ENCODE results near the gene SLC2A9. TPM values are rescaled to one million over a fixed set of nuclear protein-coding genes. Genes with fewer than 3 reads are reported as not detected.

SLC2A9 gene
- total and polyA plus RNA-seq, 2 donors (not counting 3 experiments of a cell fraction or from before 2014, with no cell fraction given) = 1.6 to 1.8 TPM

DNA sequence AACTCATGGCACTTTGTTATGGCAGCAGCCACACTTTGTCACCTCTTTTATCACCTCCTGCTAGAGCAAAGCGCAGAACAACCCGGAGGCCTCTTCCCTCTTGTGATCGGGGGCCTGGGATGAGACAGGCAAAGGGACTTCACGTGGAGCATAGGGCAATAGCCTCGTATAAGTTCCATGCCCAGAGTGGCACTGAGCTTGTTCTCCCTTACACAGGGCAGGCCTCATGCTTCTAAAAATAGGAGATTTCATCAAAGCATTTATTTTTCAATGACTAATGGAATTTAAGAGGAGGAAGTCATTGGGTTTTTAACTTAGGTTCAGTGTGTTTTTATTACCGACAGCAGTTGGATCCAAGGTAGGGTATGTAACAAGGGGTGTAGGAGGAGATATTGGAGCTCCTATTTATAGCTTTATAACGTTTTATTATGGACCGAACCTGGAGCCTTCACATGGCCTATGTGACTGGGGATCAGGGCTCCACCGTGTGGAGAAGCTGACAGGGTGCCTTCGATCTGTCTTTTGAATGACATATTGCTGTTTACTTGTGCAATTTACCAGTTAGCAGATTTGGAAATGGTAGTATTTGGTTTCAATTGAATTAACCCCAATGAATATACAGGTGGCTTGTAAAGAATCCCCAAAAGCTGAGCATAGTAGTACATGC, 93.8 kb downstream of the SLC2A9 start:
- Histone ChIP-seq H3K79me2 (ENCODE audit: control insufficient read depth, insufficient read depth, low read length) (no peaks in the 10 kb centered on the region), H3K27me3 (ENCODE audit: control insufficient read depth in 2 of 2, insufficient read depth in 2 of 2, low read length in 2 of 2) (no peaks in the 10 kb centered on the region), H3K4me3 (replicated peaks in 1 of 3; ENCODE audit: insufficient read depth in 1 of 3, low read depth in 1 of 3, low read length in 3 of 3) (no peak overlapping the region), H3K9me1 (replicated peaks; ENCODE audit: control insufficient read depth, extremely low read depth, insufficient read depth, low read length) (no peaks in the 10 kb centered on the region), H2AFZ (ENCODE audit: low read depth, low read length) (no peak overlapping the region), H3K9me3 (replicated peaks; ENCODE audit: control insufficient read depth, insufficient read depth, low read length) (no peaks in the 10 kb centered on the region), H4K20me1 (replicated peaks; ENCODE audit: control insufficient read depth, extremely low read depth, insufficient read depth, low read length) (no peaks in the 10 kb centered on the region), H3K9ac (replicated peaks; ENCODE audit: extremely low read depth, insufficient read depth, low read length) (no peak overlapping the region), H3K27ac (ENCODE audit: insufficient read depth, low read depth, low read length) (no peak overlapping the region), H3K36me3 (ENCODE audit: control insufficient read depth in 2 of 2, extremely low read depth in 1 of 2, insufficient read depth in 2 of 2, low read length in 2 of 2) (no peaks in the 10 kb centered on the region), H3K4me2 (ENCODE audit: insufficient read depth, low read length) (no peak overlapping the region), H3K4me1 (ENCODE audit: control insufficient read depth, extremely low read depth, insufficient read depth, low read length) (no peaks in the 10 kb centered on the region)
- ChIA-PET CTCF (no interaction called here), POLR2A (no interaction called here)
- dilution Hi-C loops (cut with MboI; ENCODE audit: extremely low pct_ligation_motif_present, low sequenced_read_pairs) (no loop called here), intact Hi-C loops (cut with micrococcal nuclease) (no loop called here)
- FAIRE-seq = no peak
- DNase-seq (ENCODE audit: low read depth, low spot score) = no peak
- TF ChIP-seq EZH2 (IDR thresholded peaks at IDR 0.05; ENCODE audit: borderline replicate concordance, low read depth, low read length, severe bottlenecking) = no peak
- TF ChIP-seq POLR2AphosphoS5 (IDR thresholded peaks at IDR 0.05; ENCODE audit: insufficient read depth, low read depth, low read length) = no peak
- no peak for TF ChIP-seq MYC (IDR thresholded peaks at IDR 0.05; ENCODE audit: low read depth, low read length)
- no peak for TF ChIP-seq CTCF (IDR thresholded peaks at IDR 0.05; ENCODE audit: extremely low read depth in 1 of 2, insufficient read depth in 1 of 2, low read depth in 1 of 2, low read length in 2 of 2)
- no TSS peak for BruUV-seq (replicated peaks)

GRCh38 chr4:9926586-9926985, 94.7 kb downstream of the SLC2A9 start:
- Histone ChIP-seq H3K9me1 (replicated peaks; ENCODE audit: control insufficient read depth, extremely low read depth, insufficient read depth, low read length) (no peaks in the 10 kb centered on the region), H2AFZ (ENCODE audit: low read depth, low read length) (no peak overlapping the region), H3K27me3 (ENCODE audit: control insufficient read depth in 2 of 2, insufficient read depth in 2 of 2, low read length in 2 of 2) (no peaks in the 10 kb centered on the region), H3K9ac (replicated peaks; ENCODE audit: extremely low read depth, insufficient read depth, low read length) (no peak overlapping the region), H3K4me2 (ENCODE audit: insufficient read depth, low read length) (no peak overlapping the region), H3K4me1 (ENCODE audit: control insufficient read depth, extremely low read depth, insufficient read depth, low read length) (no peaks in the 10 kb centered on the region), H3K9me3 (replicated peaks; ENCODE audit: control insufficient read depth, insufficient read depth, low read length) (no peaks in the 10 kb centered on the region), H3K4me3 (replicated peaks in 1 of 3; ENCODE audit: insufficient read depth in 1 of 3, low read depth in 1 of 3, low read length in 3 of 3) (no peak overlapping the region), H3K27ac (ENCODE audit: insufficient read depth, low read depth, low read length) (no peak overlapping the region), H4K20me1 (replicated peaks; ENCODE audit: control insufficient read depth, extremely low read depth, insufficient read depth, low read length) (no peaks in the 10 kb centered on the region), H3K79me2 (ENCODE audit: control insufficient read depth, insufficient read depth, low read length) (no peaks in the 10 kb centered on the region), H3K36me3 (ENCODE audit: control insufficient read depth in 2 of 2, extremely low read depth in 1 of 2, insufficient read depth in 2 of 2, low read length in 2 of 2) (no peaks in the 10 kb centered on the region)
- DNase-seq (ENCODE audit: low read depth, low spot score) (no peak), FAIRE-seq (no peak)
- intact Hi-C loops (cut with micrococcal nuclease) = no loop called here
- no TSS peak for BruUV-seq (replicated peaks)
- CTCF ChIA-PET = no interaction called here
- POLR2A ChIA-PET = no interaction called here
- TF ChIP-seq EZH2 (IDR thresholded peaks at IDR 0.05; ENCODE audit: borderline replicate concordance, low read depth, low read length, severe bottlenecking) (no peak), FOS (IDR thresholded peaks at IDR 0.05; ENCODE audit: borderline replicate concordance, insufficient read depth, low read length) (no peak), MYC (IDR thresholded peaks at IDR 0.05; ENCODE audit: low read depth, low read length) (no peak), GATA2 (IDR thresholded peaks at IDR 0.05; ENCODE audit: insufficient read depth, insufficient read length, low read depth, low read length) (no peak), POLR2A (IDR thresholded peaks at IDR 0.05; ENCODE audit: low read depth, low read length) (no peak)
- dilution Hi-C loops (cut with MboI; ENCODE audit: extremely low pct_ligation_motif_present, low sequenced_read_pairs) = no loop called here
